GM18868 (cell line): ENCODE data around the gene RNF213.

ENCODE experiments used
- ATAC-seq: cut with Tn5 transposase; IDR thresholded peaks from one replicate; pipeline ENCODE4 v1.9.1; 2021; ENCODE audit warnings: mild to moderate bottlenecking, moderate library complexity; ENCODE audit not compliant: unreplicated experiment

The RNF213 gene

GRCh38 chr17:80365001-80365965 lies 104.6 kb downstream of the RNF213 start:
- no peak for ATAC-seq

GRCh38 chr17:80365983-80366382 lies 105.3 kb downstream of the RNF213 start:
- no peak for ATAC-seq

GRCh38 chr17:80367503-80367902 lies 106.9 kb downstream of the RNF213 start:
- ATAC-seq: no peak

DNA sequence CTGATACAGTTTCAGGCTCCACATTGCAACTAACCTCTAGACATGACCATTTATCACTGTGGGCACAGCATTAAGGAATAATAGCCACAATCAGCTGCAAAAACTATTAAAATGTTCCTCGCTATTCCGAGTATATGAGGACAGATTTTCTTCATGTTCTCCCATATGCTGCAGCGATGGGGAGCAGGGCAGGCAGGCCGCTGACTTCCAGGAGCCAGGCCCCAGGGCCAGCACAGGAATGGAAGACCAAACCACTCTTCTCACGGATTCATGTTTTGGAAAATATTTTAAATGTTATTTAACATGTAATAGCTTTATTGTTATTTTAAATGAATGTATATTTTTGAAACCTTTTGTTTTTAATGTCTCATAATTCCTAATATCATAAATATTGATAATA lies 110.5 kb downstream of the RNF213 start:
- no peak for ATAC-seq

DNA sequence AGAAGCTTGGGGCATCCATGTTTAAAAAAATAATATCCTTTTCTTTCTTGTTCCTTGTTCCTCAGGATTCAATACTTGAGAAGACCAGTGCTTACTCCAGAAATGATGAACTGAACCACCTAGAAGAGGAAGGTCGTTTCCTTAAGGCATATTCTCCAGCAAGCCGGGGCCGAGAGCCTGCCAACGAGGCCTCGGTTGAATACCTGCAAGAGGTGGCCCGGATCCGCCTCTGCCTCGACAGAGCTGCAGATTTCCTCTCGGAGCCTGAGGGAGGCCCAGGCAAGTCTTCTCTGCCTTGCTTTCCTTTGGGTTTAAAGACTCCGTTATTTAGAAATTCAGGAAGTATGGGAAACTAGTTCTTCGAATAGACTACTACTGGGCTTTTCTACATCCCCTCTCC lies 111.8 kb downstream of the RNF213 start:
- no peak for ATAC-seq

- ATAC-seq: no peak
Observed at GRCh38 chr17:80372922-80373570, 112.4 kb downstream of the RNF213 start.

DNA sequence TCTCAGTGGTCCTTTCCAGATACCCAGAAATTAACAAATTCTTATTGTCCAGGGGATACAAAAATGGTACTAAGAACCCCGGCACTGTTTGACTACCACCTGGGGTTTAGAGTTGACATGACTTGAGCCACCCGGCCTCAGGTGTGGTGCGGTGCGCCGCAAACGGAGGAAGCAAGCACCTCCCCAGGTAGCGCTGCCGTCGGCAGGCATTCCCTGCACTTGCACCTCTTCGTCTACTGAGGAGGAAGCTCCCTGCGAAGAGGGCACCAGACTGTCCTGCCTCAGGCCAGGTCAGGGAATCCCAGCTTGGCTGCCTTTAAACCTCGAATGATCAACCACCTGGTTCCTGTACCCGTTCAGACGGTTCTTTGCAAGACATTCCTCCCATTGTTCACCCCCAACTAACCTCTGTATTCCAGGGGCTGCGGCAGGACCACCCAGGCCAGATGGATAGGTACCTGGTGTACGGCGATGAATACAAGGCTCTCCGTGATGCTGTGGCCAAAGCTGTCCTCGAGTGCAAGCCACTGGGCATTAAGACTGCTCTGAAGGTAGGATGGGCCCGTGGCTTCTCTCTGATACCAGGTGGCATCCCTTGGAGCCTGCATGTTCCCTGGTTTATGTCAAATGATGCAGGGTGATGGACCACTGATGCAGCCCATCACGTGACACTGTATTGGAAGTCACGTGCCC lies 113.5 kb downstream of the RNF213 start:
- ATAC-seq: no peak

- ATAC-seq: no peak
Observed at GRCh38 chr17:80374732-80375585, 114.3 kb downstream of the RNF213 start.

- ATAC-seq: no peak
Observed at GRCh38 chr17:80376531-80376930, 115.9 kb downstream of the RNF213 start.

DNA sequence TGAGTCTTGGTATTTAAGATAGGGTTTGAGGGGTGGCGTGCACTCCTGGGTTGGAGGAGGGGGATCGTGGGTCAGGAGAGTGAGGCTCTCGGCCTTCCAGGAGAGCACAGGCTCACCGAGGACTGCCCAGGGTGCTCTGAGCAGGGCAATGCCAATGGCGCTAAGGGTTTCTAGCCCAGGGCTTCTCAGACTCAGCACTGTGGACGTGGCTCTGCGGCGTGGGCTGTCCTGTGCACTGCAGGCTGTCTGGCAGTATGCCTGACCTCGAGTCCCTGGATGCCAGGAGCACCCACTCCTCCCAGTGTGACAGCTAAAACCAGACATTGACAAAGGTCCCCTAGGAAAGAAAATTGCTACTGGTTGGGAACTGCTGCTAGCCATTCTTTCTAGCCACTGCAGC lies 117.1 kb downstream of the RNF213 start:
- no peak for ATAC-seq

DNA sequence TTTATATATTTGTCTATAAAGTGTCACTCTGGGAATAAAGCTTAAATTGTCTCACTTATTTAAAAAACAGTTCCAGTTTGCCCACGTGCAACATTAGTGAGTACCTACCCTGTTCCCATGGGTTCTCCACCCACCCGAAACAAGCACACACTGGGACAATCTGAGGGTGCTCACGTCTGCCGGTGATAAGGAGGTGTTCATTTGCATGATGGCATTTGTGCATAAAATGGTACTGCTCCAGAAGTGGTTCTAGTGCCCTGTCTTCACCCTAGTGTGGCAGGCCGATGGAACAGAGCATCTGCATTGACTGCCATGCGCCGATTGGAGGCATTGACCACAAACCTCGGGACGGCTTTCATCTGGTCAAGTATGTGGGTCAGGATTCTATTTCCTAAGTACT lies 118.7 kb downstream of the RNF213 start:
- ATAC-seq: no peak

- no peak for ATAC-seq
Observed at GRCh38 chr17:80380068-80380467, 119.4 kb downstream of the RNF213 start.

DNA sequence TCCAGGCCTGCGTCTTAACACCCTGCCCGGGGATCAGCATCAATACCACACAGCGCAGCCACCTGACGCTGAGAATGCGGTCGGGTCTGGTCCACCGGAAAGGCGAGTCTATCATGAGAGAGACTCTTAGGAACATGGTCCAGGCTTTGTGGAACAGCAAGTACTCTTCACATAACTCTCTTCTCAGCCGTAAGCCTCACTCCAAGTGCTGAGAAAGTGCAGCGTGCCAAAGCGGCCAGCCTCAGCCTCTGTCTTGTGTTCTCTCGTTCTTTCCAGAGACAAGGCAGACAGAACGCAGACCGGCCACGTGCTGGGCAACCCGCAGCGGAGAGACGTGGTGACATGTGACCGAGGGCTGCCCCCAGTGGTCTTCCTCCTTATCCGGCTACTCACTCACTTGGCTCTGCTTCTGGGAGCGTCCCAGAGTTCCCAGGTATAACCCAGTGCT lies 119.9 kb downstream of the RNF213 start:
- no peak for ATAC-seq

- ATAC-seq: no peak
Observed at GRCh38 chr17:80381416-80381923, 120.8 kb downstream of the RNF213 start.

- ATAC-seq: no peak
Observed at GRCh38 chr17:80382446-80382845, 121.8 kb downstream of the RNF213 start.

DNA sequence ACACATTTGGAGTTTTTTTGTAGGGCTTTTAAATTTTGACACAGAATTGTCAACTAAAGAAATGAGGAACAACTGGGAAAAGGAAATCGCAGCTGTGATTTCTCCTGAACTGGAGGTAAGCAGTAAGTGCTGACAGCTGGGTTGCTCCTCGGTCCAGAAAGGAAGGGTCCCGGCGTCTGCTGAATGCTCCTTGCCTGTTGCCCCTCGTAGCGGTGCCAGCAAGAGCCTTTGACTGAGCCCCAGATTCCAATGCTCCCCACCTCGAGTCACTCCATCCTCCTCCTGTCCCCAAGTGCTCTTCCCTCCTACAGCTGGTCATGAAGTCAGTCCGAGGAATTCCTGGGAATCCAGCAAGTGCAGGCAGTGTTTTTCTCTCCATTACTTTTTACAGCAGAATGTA lies 122.3 kb downstream of the RNF213 start:
- ATAC-seq: no peak

DNA sequence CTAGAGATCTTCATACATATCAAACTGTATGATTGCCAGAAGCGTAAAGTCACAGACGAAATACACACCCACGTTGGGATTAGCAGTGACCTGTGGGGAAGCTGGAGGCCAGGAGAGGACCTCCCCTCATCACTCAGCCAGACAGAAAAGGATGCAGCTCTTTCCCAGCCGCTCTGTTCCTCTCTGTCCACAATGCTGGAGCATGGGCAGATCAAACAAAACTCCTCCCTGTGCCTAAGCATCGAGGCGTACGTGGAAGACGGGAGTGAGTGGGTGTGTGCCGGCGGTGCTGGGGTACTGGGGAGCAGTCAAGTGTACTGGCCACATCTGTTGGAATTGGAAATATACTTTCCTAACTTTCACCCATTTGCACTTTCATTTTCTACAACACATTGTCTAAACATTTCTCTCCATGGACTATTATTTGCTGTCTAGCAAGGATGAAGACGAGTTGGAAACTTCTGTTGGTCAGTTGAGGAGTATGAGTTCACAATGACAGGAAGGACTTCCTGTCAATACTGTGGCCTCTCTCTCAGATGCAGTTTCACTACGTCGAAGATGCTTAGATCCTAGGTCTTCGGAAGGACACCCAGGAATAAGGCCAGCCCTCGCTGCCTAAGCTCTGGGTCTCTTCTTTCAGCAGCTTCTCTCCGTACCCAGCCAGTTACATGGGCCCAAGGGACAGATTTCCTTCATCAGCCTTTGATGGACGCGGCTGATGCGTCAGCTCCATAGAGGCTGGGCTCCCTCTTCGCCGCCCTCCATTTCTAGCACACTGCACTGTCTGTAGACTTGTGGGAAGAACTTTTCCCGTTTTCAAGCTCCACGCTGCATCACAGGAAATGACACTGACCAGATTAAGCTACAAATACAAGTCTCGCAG lies 123.7 kb downstream of the RNF213 start:
- ATAC-seq: no peak

- no peak for ATAC-seq
Observed at GRCh38 chr17:80385046-80385445, 124.4 kb downstream of the RNF213 start.

DNA sequence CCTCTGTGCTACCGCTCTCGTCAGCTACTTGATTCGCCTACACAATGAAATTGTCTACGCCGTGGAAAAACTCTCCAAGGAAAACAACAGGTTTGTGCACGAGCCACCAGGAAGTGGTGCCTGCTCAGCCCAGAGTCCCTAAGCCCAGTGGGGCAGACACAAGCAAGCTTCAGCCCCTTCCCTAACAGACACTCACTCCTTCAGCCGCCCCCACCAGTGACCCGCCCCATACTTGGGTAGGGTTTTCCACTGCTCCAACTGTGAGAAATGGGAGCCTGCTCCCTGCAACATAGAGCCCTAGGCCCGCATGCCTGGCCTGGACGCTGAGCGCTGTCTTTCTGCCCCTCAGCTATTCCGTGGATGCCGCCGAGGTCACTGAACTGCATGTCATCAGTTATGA lies 125.7 kb downstream of the RNF213 start:
- ATAC-seq: no peak
